ENCODE results near the gene APLP1.

Gene APLP1

DNA sequence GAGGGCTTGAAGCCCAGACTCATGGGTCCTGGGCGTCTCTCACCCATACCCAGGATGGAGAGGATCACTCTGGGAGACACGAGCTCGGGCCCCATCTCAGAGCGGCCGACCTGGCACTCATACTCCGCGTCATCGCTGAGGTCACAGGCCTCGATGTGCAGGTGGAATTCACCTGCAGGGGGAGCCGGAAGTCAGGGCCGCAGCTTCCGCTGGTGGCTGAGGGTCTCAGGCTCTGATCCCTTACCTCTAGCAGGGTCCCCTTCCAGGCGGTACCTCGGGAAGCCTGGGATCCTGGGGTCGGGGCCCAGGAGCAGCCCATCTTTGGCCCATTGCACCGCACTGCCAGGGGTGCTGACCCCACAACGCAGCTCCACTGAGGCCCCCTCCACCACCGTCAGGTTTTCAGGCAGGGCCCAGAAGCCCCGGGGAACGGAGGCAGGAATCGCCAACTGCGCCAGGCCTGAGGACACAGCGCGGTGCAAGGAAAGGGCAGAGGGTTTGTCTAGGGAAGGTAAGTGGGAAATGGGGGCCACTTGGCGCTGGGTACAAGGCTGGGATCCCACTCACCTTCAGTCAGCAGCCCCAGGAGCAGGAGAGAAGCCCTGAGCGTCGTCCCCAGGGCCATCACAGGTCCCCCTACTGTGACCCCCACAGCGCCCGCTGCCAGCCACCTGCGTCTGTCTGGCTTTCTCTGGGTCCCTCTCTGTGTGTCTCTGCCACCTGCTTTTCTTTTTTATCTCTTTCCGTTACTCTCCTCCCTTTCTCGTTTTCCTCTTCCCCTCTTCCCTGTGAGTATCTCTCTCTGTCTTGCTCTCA lies 17.0 kb upstream of the APLP1 start:
- H3K4me3 ChIP-seq (ENCODE audit: low read length) = no peak overlapping the region

DNA sequence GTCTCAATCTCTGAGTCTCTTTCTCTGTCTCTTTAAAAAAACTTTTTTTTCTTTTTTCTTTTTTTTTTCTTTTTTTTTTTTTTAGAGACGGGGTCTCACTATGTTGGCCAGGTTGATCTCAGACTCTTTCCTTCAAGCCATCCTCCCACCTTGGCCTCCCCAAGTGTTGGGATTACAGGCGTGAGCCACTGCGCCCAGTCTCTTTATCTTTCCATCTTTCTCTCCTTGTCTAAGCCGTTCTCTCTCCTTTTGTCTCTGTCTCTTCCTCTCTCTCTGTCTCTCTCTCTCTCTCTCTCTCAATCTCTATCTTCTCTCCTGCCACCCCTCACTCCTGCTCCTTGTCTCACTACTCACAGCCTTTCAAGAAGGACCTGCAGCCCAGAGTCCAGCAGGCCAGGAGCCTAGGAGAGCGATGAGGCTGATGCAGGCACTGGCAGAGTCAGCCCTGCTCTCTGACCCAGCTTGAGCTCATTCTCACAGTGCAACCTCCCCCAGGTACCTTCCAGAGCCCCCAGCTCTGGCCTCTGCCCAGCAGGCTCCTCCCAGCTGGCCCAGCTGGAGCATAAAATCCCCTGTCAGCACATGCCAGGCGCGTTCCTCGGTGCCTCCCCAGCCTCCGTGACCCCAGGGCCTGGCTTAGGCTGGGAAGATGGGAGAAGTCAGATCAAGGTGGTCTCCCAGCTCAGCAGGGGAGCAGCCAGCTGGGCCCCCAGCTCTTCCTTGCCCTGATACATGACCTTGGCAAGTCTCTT lies 16.2 kb upstream of the APLP1 start, which contains the start of gene NPHS1:
Gene NPHS1 (minus strand): TSS at position 476 of the 752 bp plus-strand sequence. CDS start 667 bp downstream, outside the sequence.
- no peak for DNase-seq (ENCODE audit: low read depth, low spot score)
- no peak within 1 kb of the TSS for H3K4me3 ChIP-seq (ENCODE audit: low read length)

More for the DNA sequence above, 17.0 kb upstream of the APLP1 start:
- DNase-seq (ENCODE audit: low read depth, low spot score) = no peak

DNA sequence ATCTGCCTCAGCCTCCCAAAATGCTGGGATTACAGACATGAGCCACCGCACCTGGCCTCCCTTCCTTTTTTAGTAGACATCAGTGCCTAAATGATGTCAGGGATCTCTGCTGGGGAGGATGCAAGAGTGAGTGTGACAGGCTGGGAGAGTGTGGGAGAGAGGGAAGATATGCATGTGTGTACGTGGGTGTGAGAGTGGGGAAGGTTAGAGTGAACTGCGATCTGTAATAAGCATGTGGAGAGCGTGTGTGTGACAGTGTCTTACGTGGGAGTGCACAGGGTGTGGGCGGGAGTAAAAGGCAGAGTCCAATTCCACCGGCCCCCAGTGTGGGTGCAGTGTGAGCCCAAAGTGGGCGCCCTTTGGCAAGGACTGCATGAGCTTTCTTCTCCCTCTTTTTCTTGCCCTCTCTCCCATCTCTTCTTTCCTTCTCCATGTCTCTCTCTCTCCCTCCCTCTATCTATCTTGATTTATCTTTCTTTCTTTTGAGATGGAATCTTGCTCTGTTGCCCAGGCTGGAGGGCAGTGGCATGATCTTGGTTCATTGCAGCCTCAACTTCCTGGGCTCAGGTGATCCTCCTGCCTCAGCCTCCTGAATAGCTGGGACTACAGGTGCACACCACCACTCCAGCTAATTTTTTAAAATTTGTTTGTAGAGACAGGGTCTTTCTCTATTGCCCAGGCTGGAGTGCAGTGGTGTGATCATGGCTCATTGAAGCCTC lies 15.2 kb upstream of the APLP1 start:
- H3K4me3 ChIP-seq (ENCODE audit: low read length) = no peak overlapping the region
- no peak for DNase-seq (ENCODE audit: low read depth, low spot score)

DNA sequence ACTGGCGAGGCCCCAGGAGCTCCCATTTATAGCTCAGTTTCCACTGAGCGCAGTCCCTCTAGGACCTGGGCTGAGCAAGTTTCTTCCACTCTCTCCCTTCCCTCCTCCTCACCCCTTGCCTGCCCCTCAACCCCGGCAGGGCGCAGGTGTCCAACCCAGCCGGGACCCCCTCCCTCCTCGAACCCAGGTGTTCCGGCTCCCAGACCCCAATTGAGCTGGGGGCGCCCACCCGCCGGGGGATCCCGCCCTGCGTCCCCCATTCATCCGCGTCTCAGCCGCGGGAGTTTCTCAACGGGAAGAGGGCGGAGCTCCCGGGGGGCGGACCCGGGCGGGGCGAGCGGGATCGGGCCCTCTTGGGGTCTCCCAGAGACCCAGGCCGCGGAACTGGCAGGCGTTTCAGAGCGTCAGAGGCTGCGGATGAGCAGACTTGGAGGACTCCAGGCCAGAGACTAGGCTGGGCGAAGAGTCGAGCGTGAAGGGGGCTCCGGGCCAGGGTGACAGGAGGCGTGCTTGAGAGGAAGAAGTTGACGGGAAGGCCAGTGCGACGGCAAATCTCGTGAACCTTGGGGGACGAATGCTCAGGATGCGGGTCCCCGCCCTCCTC lies 11.7 kb upstream of the APLP1 start, which contains the start of gene KIRREL2:
Gene KIRREL2 (plus strand): TSS at position 366 of the 604 bp plus-strand sequence. CDS start 209 bp downstream, at position 575.
- DNase-seq (ENCODE audit: low read depth, low spot score) = peak; percentile 49
- H3K4me3 ChIP-seq (ENCODE audit: low read length) = peak within 1 kb of the TSS; percentile 80

DNA sequence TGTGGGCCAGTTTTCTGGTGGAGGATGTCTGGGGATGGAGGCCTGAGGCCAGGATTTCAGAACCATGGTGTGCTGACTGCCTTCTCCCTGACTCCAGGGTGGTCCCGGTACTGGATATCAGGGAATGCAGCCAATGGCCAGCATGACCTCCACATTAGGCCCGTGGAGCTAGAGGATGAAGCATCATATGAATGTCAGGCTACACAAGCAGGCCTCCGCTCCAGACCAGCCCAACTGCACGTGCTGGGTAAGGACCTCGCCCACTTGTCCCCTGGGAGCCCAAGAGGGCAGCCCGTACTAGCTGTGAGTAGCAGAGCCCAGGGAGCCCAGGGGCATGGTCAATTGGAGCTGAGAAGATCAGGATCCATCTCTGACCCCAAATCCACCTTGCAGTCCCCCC lies 10.1 kb upstream of the APLP1 start:
- DNase-seq (ENCODE audit: low read depth, low spot score) = no peak
- H3K4me3 ChIP-seq (ENCODE audit: low read length) = no peak overlapping the region

GRCh38 chr19:35859414-35859813 lies 9.0 kb upstream of the APLP1 start:
- no peak overlapping the region for H3K4me3 ChIP-seq (ENCODE audit: low read length)
- DNase-seq (ENCODE audit: low read depth, low spot score) = no peak

- no peak for DNase-seq (ENCODE audit: low read depth, low spot score)
- H3K4me3 ChIP-seq (ENCODE audit: low read length) = no peak overlapping the region
Observed at GRCh38 chr19:35860436-35860817, 7.9 kb upstream of the APLP1 start.

DNA sequence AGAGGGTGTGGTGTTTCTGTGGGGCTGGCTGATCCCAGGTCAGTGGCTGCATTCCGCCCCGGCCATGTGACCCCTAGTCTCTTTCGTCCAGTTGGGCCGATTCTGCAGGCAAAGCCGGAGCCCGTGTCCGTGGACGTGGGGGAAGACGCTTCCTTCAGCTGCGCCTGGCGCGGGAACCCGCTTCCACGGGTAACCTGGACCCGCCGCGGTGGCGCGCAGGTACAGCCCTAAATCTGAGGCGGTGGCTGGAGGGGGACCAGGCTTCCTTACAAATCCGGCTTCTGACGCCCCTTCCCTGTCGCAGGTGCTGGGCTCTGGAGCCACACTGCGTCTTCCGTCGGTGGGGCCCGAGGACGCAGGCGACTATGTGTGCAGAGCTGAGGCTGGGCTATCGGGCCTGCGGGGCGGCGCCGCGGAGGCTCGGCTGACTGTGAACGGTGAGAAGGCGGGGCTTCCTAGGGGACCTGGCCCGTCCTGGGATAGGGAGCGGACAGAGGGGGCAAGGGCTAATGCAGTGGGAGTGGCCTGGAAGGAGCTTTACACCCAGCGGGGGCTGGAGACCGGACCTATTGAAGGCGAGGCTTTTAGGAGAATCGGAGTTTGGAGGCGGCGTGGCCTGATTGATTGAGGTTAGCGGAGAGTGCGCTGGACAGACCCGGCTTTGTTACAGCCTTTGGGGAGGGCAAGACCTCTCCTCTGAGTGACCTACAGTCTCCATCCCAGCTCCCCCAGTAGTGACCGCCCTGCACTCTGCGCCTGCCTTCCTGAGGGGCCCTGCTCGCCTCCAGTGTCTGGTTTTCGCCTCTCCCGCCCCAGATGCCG lies 7.3 kb upstream of the APLP1 start:
- no peak overlapping the region for H3K4me3 ChIP-seq (ENCODE audit: low read length)
- DNase-seq (ENCODE audit: low read depth, low spot score) = no peak

DNA sequence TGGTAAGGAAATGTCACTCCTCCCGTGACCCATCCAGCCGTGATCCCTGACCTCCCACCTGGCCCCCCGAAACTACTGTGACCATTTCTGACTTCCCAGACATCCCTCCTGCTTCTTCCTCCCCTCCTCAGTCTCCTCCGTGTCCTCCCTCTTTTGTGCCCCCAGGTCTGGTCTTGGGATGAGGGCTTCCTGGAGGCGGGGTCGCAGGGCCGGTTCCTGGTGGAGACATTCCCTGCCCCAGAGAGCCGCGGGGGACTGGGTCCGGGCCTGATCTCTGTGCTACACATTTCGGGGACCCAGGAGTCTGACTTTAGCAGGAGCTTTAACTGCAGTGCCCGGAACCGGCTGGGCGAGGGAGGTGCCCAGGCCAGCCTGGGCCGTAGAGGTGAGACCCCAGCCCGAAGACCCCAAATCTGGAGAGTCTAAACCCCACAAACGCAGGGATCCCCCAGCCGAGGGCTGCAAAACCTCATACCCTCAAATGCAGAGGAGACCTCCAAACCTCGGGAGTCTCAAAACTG lies 6.7 kb upstream of the APLP1 start:
- H3K4me3 ChIP-seq (ENCODE audit: low read length) = no peak overlapping the region
- DNase-seq (ENCODE audit: low read depth, low spot score) = no peak

DNA sequence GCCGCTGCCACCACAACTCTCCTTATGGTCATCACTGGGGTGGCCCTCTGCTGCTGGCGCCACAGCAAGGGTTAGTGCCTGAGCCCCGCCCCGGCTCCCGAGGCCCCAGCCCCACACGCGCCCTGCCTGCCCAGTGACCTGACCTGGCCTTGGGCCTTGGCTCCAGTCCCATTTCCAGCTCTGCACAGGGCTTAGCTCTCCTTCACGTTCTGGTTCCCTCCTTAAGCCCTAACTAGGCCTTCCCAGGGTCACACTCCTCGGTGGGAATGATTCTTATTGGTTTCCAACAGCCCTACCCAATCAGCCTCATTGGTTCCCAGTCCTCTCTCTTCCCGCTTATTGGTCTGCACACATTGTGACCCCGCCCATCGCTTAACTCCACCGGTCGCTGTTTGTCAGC lies 5.8 kb upstream of the APLP1 start:
- no peak overlapping the region for H3K4me3 ChIP-seq (ENCODE audit: low read length)
- no peak for DNase-seq (ENCODE audit: low read depth, low spot score)

GRCh38 chr19:35863018-35863417 lies 5.4 kb upstream of the APLP1 start:
- DNase-seq (ENCODE audit: low read depth, low spot score) = no peak
- no peak overlapping the region for H3K4me3 ChIP-seq (ENCODE audit: low read length)

- H3K4me3 ChIP-seq (ENCODE audit: low read length) = peak overlapping the region; percentile 49
- DNase-seq (ENCODE audit: low read depth, low spot score) = no peak
Observed at GRCh38 chr19:35868823-35869326, 501 bp downstream of the APLP1 start.

GRCh38 chr19:35869327-35870123 lies 1.2 kb downstream of the APLP1 start:
- DNase-seq (ENCODE audit: low read depth, low spot score) = peak; percentile 91
- H3K4me3 ChIP-seq (ENCODE audit: low read length) = peak overlapping the region; percentile 49

- DNase-seq (ENCODE audit: low read depth, low spot score) = peak; percentile 91
- H3K4me3 ChIP-seq (ENCODE audit: low read length) = peak overlapping the region; percentile 49
Observed at GRCh38 chr19:35870124-35870736, 1.9 kb downstream of the APLP1 start.

- no peak for DNase-seq (ENCODE audit: low read depth, low spot score)
Observed at GRCh38 chr19:35870798-35871197, 2.4 kb downstream of the APLP1 start.

GRCh38 chr19:35871611-35872010 lies 3.2 kb downstream of the APLP1 start:
- H3K4me3 ChIP-seq (ENCODE audit: low read length) = no peak overlapping the region
- DNase-seq (ENCODE audit: low read depth, low spot score) = no peak

More at GRCh38 chr19:35870798-35871197, 2.4 kb downstream of the APLP1 start:
- H3K4me3 ChIP-seq (ENCODE audit: low read length) = no peak overlapping the region

- no peak for DNase-seq (ENCODE audit: low read depth, low spot score)
- no peak overlapping the region for H3K4me3 ChIP-seq (ENCODE audit: low read length)
Observed at GRCh38 chr19:35872180-35872579, 3.8 kb downstream of the APLP1 start.

Data from Jurkat, Clone E6-1 (cell line).